GM18517 (cell line): ENCODE measurements around the gene ZNF350.
A peak's percentile ranks its signal among the peaks of the same experiment; 100 is the strongest.
"Not testable (repeated sequence)": the region's sequence is repeated elsewhere in the genome, so short reads cannot be mapped to it uniquely, and the experiment has no call there.

Source experiments
- ATAC-seq: cut with Tn5 transposase; IDR thresholded peaks from one replicate; pipeline ENCODE4 v1.9.1; 2021; ENCODE audit warnings: mild to moderate bottlenecking, moderate library complexity; ENCODE audit not compliant: unreplicated experiment

ZNF350 gene

DNA sequence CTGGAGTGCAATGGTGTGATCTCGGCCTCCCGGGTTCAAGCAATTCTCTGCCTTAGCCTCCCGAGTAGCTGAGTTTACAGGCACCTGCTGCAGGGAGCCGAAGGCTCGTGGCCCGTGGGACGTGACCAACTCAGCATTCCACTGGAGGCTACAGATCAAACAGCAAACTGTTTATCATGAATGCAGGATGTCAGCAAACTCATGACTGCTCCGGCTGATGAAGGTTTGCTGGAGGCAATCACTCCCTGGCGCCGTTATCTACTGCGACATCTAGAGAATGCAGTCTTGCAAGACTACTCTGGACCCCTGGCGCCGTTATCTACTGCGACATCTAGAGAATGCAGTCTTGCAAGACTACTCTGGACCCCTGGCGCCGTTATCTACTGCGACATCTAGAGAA lies 10.9 kb downstream of the ZNF350 start:
- ATAC-seq: not testable (repeated sequence)

- no peak for ATAC-seq
These were observed 15.0 kb downstream of the ZNF350 start for GRCh38 chr19:51971624-51972023.

- no peak for ATAC-seq
These were observed 15.9 kb downstream of the ZNF350 start for GRCh38 chr19:51970718-51971117.

DNA sequence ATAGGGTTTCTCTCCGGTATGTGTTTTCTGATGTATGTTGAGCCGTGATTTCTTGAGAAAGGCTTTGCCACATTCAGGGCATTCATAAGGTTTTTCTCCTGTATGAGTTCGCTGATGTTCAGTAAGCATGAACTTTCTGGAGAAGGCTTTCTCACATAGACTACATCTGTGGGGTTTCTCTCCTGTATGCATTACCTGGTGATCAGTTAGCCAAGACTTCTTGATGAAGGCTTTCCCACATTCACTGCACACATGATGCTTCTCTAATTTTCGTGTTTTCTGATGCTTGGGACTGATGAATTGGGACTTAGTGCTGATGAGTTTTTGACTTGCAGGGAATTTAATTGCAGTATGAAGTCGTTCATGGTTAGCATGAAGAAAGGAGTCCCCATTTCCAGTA lies 21.1 kb downstream of the ZNF350 start:
- no peak for ATAC-seq

- not testable (repeated sequence) for ATAC-seq
These were observed 25.9 kb downstream of the ZNF350 start for GRCh38 chr19:51960621-51961233.

DNA sequence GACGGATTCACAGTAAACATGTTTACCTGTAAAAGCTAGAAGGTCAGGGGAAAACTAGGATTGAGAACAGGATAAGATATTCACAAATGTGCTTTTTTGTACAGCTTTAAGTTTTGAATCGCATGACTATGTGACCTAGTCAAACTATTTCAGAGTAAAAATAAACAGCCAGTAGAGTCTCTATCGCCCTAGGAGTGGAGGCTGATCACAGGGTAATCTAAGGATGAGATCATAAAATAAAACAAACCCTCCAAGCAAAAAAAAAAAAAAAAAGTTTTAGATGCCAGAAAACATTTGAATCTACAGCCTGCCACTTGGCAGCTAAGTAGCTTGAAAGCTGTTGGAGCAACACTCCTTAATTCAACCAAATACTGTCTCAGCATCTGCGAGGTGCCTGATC lies 26.8 kb downstream of the ZNF350 start:
- ATAC-seq: no peak

DNA sequence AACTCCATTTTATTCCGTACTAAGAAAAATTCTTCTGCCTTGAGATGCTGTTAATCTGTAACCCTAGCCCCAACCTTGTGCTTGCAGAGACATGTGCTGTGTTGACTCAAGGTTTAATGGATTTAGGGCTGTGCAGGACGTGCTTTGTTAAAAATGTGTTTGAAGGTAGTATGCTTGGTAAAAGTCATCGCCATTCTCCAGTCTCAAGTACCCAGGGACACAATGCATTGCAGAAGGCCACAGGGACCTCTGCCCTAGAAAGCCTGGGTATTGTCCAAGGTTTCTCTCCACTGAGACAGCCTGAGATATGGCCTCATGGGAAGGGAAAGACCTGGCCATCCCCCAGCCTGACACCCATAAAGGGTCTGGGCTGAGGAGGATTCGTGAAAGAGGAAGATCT lies 28.8 kb downstream of the ZNF350 start:
- not testable (repeated sequence) for ATAC-seq

DNA sequence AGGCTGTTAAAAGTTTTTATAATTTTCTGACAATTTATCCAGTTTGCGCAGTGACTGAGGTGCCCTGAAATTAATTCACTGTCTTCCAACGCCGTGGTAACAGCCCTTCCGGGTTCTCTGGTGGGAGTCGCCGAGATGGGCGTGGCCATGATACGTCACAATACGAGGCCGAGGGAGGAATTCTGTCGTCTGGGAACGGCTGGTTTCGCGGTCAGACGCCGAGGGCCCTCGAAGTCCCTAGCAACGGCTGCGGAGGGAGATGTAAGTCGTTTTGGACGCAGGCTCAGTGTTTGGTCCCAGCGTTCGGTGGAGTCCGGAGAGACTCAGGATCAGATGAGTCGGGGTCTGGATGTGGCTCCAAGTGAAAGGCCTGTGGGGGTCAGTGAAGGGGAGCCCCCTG lies 37.7 kb downstream of the ZNF350 start:
- no peak for ATAC-seq

- ATAC-seq: no peak
These were observed 40.0 kb downstream of the ZNF350 start for GRCh38 chr19:51946602-51947001.

DNA sequence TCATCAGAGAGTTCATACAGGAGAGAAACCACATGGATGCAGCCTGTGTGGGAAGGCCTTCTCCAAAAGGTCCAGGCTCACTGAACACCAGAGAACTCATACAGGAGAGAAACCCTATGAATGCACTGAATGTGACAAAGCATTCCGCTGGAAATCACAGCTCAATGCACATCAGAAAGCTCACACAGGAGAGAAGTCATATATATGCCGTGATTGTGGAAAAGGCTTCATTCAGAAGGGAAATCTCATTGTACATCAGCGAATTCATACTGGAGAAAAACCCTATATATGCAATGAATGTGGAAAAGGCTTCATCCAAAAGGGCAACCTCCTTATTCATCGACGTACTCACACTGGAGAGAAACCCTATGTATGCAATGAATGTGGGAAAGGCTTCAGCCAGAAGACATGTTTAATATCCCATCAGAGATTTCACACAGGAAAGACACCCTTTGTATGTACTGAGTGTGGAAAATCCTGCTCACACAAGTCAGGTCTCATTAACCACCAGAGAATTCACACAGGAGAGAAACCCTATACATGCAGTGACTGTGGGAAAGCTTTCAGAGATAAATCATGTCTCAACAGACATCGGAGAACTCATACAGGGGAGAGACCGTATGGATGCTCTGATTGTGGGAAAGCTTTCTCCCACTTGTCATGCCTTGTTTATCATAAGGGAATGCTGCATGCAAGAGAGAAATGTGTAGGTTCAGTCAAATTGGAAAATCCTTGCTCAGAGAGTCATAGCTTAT lies 41.7 kb downstream of the ZNF350 start:
- no peak for ATAC-seq

DNA sequence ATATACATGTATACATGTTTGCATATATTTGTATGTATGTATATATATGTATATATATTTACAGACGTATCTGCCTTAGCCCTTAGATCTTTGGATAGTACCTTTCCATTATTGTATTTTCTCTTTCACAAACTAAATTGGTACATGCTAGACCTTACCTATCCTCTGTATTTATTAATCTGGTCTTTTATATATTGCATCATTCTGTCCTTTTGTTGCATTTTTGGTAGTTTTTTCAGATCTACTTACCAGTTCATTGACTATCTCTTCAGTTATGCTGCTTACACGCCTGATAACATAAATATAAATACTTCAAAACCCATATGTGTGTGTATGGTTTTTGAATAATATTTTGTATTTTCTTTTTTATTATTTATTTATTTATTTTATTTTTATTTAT lies 47.7 kb downstream of the ZNF350 start:
- ATAC-seq: no peak

DNA sequence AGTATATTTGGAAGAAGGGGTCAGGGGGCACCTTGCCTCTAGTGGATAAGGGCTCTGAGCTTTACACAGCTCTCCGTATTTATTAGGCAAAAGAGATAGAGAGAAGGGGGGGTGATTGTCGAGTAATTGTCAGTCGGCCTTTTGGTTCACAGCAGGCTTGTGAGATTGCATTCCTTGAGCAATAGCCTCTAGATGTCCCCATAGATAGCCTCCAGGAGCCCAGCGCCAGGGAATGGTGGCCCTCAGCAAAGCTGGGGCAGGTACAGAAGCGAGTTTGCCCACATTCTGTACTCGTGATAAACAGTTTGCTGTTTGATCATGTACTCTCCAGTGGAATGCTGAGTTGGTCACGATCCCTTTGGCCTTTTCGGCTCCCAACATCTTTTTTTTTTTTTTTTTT lies 54.7 kb downstream of the ZNF350 start:
- no peak for ATAC-seq

DNA sequence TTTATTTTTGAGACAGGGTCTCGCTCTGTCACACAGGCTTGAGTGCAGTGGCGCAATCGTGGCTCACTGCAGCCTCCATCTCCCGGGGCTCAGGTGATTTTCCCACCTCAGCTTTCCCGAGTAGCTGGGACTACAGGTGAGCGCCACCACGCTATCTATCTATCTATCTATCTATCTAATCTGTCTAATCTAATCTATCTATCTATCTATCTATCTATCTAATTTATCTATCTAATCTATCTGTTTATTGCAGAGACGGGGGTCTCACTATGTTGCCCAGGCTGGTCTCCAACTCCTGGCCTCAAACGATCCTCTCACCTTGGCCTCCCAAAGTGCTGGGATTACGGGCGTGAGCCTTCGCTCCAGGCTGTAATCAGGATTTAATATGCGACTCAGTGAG lies 58.8 kb downstream of the ZNF350 start:
- no peak for ATAC-seq

- ATAC-seq: peak; percentile 77
These were observed 59.6 kb downstream of the ZNF350 start, which contains the start of gene ZNF613 for GRCh38 chr19:51926784-51927741. ZNF613 (plus strand) TSS chr19:51927472; CDS start chr19:51936221, 8,749 bp downstream.

DNA sequence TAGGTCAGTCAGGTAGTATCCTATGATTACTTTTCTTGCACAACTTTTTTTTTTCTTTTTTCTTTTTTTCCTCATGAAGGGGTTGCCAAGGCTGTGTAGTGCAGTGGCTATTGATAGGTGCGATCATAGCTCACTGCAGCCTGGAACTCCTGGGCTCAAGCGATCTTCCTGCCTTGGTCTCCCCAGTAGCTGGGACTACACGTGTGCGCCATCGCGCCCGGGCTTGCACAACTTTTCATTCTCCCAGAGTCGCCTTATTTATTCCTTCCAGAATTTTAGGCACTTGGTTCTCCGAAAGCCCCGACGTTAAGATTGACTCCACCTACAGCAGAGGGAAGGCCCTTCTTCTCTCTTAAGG lies 60.2 kb downstream of the ZNF350 start:
- no peak for ATAC-seq

DNA sequence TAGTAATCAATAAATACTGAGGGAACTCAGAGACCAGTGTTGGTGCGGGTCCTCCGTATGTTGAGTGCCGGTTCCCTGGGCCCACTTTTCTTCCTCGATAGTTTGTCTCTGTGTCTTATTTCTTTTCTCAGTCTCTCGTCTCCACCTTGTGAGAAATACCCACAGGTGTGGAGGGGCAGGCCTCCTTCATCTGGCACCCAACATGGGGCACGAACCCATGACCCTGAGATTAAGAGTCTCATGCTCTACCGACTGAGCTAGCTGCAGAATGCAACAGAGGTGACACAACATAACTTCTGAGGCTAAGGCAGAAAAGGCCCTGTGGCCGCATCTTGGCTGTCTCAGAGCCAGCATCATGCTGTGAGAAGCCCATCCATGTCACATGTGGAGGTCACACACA lies 64.7 kb downstream of the ZNF350 start:
- no peak for ATAC-seq

- no peak for ATAC-seq
These were observed 67.0 kb downstream of the ZNF350 start for GRCh38 chr19:51919606-51920005.

GRCh38 chr19:51916167-51916566 lies 70.5 kb downstream of the ZNF350 start:
- ATAC-seq: no peak

DNA sequence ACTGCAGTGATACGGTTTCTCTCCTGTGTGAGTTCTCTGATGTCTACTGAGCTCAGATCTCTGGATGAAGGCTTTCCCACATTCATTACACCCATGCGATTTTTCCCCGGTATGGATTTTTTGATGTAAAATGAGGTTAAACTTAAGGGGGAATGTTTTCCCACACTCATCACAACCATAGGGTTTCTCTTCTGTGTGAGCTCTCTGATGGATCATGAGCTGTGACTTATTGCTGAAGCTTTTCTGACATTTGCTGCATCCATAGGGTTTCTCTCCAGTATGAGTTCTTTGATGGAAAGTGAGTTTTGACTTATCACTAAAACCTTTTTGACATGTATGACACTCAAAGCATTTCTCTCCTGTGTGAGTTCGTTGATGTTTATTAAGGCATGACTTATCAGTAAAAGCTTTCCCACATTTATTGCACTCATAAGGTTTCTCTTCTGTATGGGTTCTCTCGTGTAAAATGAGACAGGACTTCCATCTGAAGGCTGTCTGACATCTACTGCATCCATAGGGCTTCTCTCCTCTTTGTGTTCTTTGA lies 71.2 kb downstream of the ZNF350 start:
- no peak for ATAC-seq
